ENCODE measurements around the gene DUSP3.

DNA sequence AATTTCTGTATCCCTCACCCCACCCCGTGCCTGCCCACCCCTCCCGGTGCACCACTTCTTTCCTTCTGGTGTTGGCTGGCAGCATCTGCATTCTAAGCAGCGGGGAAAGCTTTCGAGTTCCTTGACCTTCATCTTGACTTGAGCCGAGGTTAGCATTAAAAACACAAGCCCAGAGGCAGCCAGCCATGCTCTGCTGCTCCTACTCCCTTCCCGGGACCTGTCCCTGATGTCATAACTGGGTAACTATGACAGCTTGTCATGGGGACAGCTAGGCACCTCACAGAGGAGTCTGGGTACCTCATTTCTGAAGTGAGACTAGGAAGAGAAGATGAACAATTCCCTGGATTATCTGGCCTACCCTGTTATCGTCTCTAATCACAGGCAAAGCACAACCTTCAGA, 1.4 kb upstream of the DUSP3 start, which contains the start of gene CFAP97D1:
- TF ChIP-seq EZH2phosphoT487 (IDR thresholded peaks at IDR 0.05; ENCODE audit: insufficient read depth, low read depth) = no peak
- no peak for TF ChIP-seq EZH2 (IDR thresholded peaks at IDR 0.05; ENCODE audit: insufficient read depth, poor library complexity, severe bottlenecking)

All from GM23248 (cell line).